ENCODE measurements around the gene SLC39A11.

The SLC39A11 gene

DNA sequence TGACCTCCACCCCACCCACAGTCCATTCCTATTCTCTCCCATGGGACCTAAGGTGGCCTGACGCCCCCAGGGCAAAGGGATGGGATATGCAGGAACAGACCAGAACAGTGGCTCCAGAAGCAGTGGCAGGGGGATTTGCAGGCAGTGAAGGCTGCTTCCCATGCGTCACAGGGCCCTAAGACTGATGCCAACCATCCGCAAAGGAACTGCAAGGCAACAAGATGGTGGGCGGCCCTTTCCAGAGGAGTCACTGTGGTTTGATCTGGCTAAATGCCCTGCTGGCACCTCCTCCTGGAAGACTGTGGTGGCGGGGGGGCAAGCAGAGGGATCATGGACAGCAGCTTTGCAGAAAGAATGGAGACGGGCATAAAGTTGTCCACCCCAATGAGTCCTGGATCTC is 4.4 kb upstream of the SLC39A11 start:
- Mint-ChIP-seq H3K4me3 (no peak overlapping the region), H3K36me3 (peaks cover 6% of the 10 kb centered on the region), H3K27ac (no peak overlapping the region), H3K9me3 (no peaks in the 10 kb centered on the region), H3K4me1 (peaks cover 11% of the 10 kb centered on the region)
- no peak for ATAC-seq
- DNase-seq (ENCODE audit: low spot score in 2 of 2), result no peak

DNA sequence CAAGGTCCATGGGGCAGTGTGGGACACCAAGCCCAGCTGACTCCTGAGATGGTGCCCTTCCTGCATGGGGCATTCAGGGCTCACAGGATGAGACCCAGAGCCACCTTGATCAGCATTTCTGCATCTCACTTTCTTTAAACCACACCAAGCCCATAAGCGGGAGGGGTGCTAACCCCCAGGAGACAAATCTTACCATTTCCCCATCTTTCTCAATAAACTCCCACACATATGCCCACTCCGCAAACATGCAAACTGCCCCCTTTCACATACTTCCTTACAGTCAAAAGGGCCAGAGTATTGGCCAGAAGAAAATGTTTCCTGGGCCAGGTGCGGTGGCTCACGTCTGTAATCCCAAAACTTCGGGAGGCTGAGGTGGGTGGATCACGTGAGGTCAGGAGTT is 3.7 kb upstream of the SLC39A11 start:
- Mint-ChIP-seq H3K36me3 (peaks cover 6% of the 10 kb centered on the region), H3K4me1 (peaks cover 15% of the 10 kb centered on the region), H3K27ac (no peak overlapping the region), H3K4me3 (no peak overlapping the region), H3K9me3 (no peaks in the 10 kb centered on the region)
- DNase-seq (ENCODE audit: low spot score in 2 of 2) (no peak), ATAC-seq (no peak)

DNA sequence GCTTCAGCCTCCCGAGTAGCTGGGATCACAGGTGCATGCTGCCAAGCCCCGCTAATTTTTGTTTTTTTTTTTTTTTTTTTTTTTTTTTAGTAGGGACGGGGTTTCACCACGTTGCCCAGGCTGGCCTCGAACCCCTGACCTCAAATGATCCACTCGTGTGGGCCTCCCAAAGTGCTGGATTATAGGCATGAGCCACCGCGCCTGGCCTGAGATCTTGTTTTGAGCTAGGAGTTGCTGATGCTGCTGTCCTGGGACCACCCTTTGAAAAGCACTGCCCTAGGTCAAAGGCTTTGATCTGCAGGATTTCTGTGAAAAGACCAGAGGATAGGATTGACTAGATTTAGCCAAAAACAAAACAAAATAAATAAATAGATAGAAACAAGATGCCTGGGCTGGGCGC is 798 bp upstream of the SLC39A11 start:
- no peaks in the 10 kb centered on the region for H3K9me3 Mint-ChIP-seq
- ATAC-seq (no peak), DNase-seq (ENCODE audit: low spot score in 2 of 2) (no peak)
- H3K36me3 Mint-ChIP-seq, result peaks cover 6% of the 10 kb centered on the region
- peaks cover 37% of the 10 kb centered on the region for H3K4me1 Mint-ChIP-seq
- no peak overlapping the region for H3K27ac Mint-ChIP-seq
- peak overlapping the region; percentile 99 for H3K4me3 Mint-ChIP-seq

DNA sequence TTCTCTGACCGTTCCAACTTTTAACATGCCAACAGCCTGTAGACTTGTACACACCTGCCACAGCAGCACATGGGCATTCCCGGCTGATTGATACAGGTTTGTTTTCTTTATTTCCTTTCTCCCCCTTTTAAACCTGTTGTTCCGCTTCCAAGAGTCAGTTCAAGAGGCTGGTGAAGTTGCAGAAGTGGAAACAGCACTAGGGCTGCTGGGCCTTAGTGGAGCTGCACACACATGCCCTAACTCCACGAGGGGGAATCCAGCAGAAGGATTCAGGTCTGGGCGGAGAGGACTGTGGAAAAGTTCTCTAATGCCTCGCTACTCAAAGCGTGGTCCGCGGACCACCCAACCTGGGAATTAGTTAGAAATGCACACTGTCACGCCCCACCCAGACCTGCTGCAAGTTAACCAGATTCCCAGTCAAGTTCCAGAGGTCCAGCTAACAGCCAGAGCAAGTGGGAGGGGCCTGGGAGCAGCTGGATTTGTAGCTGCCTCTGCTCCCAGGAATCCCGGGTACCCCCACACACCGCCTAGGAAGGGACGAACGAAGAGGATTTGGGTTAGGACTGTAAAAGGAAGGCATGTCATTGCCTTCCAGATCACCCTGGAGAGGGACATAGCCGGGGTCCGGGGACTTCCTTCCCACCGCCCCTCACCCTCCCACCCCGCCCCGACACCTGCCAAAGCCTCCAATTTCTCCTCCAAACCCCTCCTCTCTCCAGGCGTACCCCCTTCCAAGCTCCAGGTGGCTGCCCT is 542 bp downstream of the SLC39A11 start:
- Mint-ChIP-seq H3K4me1 (peaks cover 49% of the 10 kb centered on the region), H3K4me3 (peak overlapping the region; percentile 99), H3K27ac (peak overlapping the region; percentile 98), H3K9me3 (no peaks in the 10 kb centered on the region), H3K36me3 (peaks cover 6% of the 10 kb centered on the region)
- DNase-seq (ENCODE audit: low spot score in 2 of 2), result no peak
- no peak for ATAC-seq

DNA sequence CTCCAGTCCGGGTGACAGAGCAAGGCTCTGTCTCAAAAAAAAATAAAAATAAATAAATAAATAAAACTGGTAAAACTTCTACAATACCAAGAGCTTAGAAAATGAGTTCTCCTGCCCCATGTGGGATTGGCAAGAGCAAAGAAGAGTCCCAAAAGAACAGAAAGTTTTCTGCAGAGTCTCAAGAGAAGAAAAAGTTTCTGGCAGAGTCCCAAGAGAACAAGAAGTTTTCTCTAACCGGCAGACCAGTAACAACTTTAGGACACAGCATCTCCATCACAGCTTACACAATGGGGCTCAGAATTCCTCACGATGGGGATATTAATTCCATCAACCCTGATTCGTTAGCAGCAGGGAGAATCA is 1.1 kb downstream of the SLC39A11 start:
- no peak overlapping the region for H3K27ac Mint-ChIP-seq
- peak overlapping the region; percentile 99 for H3K4me3 Mint-ChIP-seq
- H3K36me3 Mint-ChIP-seq, result peaks cover 6% of the 10 kb centered on the region
- no peak for ATAC-seq
- H3K4me1 Mint-ChIP-seq, result peaks cover 49% of the 10 kb centered on the region
- no peak for DNase-seq (ENCODE audit: low spot score in 2 of 2)
- H3K9me3 Mint-ChIP-seq, result no peaks in the 10 kb centered on the region

DNA sequence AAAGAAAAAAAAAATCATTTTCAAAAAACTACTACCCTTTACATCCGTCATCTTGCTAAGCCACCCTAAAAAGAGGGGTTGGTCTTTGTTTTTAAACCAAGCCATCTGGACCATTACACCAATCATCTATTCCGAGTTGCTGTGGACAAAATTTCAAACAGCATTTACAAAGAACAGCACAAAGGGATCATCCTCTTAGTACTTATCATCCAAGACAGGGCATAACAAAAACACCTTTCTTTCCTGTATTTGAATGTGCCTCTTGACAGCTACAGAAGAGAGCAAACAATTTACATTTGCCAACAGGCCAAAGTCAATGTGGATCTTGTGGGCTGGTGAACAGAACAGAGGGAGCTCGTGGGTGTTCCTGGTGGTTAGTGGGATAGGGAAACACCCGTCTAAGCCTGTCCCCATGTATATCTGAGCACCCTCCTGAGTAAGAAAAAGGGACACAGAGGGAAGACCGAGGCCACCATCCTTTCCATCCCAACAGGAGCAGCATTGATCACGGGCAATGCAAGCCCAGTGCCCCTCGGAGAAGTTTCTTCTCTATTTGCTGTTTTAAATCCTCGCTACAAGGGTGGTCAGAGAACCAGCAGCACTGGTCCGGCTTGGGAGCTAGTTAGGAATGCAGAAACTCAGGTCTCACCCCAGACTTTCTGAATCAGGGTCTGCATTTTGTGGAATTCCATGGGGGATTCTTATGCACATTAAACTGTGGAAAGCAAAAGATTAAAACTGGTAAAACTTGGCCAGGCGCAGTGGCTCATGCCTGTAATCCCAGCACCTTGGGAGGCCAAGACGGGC is 1.9 kb downstream of the SLC39A11 start:
- Mint-ChIP-seq H3K4me1 (peaks cover 49% of the 10 kb centered on the region), H3K36me3 (peaks cover 6% of the 10 kb centered on the region), H3K4me3 (peak overlapping the region; percentile 32), H3K9me3 (no peaks in the 10 kb centered on the region), H3K27ac (no peak overlapping the region)
- no peak for ATAC-seq
- DNase-seq (ENCODE audit: low spot score in 2 of 2), result no peak

DNA sequence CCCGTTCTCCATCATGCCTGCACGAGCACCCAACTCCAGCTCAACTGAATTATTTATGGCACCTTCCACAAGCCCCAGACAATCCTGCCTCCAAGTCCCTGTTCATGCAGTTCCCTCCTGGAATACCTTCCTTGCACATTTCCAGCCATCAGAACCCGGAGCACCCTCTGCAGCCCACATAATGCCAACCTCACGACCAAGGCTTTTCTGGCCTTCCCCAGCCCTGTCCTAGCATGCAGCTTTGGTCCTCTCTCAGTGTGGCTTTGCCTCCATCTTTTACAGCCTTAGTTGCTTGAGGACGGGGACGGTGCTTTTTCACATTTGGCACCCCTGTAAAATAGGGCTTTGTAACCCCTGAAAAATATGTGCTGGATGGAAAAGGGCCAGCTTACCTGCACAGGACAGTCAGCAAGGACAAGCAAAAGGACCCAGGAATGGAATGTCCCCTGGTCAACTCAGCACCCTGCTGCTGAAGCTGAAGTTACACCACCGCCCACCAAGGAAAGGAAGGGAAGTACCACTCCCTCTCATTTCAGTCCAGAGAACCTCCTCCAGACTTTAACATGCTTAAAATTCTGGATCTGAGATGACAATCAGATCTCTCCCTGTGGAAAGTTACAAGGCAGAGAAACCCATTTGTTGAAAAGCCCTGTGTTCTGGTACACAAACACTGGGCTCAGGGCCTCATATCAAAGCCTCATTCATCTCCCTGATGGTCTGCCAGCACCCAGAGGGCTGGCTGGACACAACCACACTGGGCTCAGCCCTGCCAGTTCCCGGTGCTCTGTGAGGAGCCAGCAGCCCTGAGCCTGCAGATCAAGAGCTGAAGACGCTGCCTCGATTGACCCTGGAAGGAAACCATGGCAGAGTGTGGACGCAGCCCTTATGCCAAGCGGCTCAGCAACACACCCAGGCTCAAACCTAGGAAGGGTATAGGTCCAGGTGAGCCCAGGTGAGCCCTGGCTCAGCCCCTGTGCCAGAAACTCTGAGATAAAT is 2.9 kb downstream of the SLC39A11 start:
- no peak for ATAC-seq
- Mint-ChIP-seq H3K4me3 (no peak overlapping the region), H3K27ac (no peak overlapping the region)

DNA sequence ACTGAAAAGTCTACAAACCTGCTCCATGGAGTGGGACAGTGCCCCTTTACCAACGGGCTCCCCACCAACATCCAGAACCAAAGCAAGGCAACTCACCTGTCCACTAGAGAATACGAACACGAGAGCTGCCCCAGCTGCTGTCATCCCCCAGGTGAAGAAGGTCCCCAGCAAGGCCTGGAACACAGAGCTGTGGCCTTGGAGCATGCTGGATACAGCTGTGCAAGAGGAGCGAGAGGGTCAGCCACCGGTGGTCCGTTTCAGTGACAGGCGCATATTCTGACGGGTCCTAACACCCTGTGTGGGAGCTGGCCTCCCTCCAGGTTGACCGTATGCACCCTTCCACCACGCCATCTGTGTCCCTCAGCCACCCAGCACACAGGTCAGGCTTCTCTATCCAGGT is 3.9 kb downstream of the SLC39A11 start:
- Mint-ChIP-seq H3K36me3 (peaks cover 17% of the 10 kb centered on the region), H3K27ac (no peak overlapping the region), H3K4me1 (peaks cover 49% of the 10 kb centered on the region), H3K9me3 (no peaks in the 10 kb centered on the region), H3K4me3 (no peak overlapping the region)
- ATAC-seq, result no peak
- DNase-seq (ENCODE audit: low spot score in 2 of 2), result no peak

More for the DNA sequence above, 2.9 kb downstream of the SLC39A11 start:
- Mint-ChIP-seq H3K36me3 (peaks cover 6% of the 10 kb centered on the region), H3K4me1 (peaks cover 49% of the 10 kb centered on the region), H3K9me3 (no peaks in the 10 kb centered on the region)
- DNase-seq (ENCODE audit: low spot score in 2 of 2), result no peak

DNA sequence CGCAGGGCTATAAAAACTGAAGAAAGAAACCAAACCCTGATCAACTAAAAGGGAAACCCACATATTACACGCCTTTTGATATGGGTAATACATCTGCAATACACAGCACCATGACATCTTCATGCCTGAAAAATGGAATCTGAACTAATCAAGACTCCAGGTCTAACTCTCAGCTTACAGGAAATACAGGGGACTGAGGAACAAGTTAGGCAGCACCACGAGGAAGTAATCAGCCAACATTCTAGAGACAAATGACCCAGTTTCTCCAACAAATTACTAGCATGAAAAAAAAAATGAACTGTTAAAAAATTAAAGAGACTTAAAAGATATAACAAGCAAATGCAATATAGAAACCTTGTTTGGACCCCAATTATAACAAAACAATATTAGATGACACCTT is 9.1 kb downstream of the SLC39A11 start:
- Mint-ChIP-seq H3K27ac (no peak overlapping the region), H3K9me3 (peaks cover 2% of the 10 kb centered on the region), H3K4me3 (no peak overlapping the region), H3K36me3 (peaks cover 29% of the 10 kb centered on the region), H3K4me1 (peaks cover 25% of the 10 kb centered on the region)
- DNase-seq (ENCODE audit: low spot score in 2 of 2) (no peak), ATAC-seq (no peak)

DNA sequence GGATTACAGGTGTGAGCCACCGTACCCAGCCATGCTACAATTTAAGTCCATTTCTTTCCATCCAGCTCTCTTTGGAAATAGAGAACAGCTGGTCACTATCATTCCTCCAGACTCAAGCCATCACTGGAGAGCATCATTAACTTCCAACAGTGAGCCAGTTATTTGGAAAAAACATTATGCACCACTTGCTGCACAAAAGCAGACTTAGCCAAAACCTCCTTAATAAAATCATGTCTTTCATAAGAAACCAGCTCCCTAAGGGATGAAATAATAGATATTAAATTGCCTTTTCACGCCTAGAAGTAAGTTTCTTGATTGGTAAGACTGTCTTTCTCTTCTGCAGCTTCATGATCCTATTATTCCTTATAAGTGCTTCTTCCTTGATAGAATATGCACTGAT is 17.9 kb downstream of the SLC39A11 start:
- Mint-ChIP-seq H3K4me1 (peaks cover 6% of the 10 kb centered on the region), H3K9me3 (no peaks in the 10 kb centered on the region), H3K27ac (no peak overlapping the region), H3K4me3 (no peak overlapping the region), H3K36me3 (peaks cover 11% of the 10 kb centered on the region)
- ATAC-seq, result no peak
- no peak for DNase-seq (ENCODE audit: low spot score in 2 of 2)

DNA sequence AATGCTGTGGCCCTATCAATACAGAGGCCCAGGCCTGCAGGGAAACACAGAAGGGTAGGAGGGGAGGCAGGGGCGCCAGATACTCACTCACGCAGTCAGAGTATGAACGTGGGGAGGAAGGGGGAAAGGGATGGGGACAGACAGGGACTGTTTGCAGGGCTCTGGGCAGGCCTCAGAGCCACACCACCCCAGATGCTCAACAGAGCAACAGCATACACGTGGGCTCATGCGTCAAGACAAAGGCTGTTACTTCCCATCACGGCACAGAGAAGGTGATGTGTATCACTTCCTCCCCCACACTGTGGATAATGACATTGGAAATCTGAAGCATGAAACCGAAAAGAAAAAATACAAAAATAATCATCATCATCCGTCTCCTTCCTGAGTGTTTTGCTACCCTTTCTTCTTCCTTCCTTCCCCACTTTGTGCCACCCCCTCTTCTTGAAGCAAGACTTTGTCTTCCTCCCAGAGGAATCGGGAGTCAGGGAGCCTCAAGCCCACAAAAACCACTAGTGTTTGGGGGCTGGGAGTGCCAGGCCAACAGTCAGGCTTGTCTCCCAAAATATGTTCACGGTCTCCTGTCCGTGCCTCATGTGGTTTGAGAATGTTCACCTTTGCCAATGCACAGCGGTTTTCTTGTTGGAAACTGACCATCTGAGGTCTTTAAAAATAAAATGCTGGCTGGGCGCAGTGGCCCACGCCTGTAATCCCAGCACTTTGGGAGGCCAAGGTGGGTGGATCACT is 20.1 kb downstream of the SLC39A11 start:
- Mint-ChIP-seq H3K27ac (no peak overlapping the region), H3K4me1 (peaks cover 12% of the 10 kb centered on the region), H3K4me3 (no peak overlapping the region), H3K9me3 (no peaks in the 10 kb centered on the region), H3K36me3 (no peaks in the 10 kb centered on the region)
- DNase-seq (ENCODE audit: low spot score in 2 of 2), result no peak
- no peak for ATAC-seq

DNA sequence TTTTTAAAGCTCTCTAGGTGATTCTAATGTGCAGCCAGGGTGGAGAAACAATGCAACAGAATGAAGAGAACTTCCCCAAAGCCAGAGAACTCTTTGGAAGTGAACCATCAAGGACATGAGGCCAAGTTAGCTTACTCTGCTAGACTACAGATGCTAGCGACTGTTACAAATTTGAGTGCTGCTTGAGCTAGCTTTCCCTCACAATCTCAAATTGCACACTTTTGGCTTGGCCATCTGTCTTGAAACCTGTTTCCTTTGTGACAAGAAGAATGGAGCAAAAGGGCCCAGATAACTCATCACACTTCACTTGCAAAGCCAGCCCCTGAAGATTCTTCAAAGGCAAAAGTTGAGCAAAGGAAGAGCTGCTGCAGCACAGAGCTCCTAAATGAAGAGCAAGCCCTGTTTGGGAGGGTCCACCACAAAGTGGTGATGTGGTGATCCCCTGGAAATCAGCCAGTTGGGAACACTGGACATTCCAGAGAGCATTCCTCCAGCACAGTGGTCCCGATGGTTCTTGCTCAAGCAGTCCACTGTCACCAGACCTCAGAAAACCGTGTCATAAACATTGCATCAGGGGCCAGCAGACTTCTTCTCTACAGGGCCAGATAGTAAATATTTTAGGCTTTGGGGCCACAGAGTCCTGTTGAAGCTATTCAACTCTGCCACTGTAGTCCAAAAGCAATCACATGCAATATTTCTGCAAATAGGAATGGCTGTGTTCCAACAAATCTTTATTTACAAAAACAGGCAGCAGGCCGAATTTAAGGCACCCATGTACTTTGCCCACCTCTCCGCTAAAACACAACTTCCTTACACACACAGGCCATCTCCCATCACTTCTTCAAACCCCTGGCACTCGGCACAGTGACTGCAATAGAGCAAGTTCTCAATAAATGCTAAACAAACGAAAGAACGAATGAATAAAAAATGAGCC is 21.2 kb downstream of the SLC39A11 start:
- H3K4me1 Mint-ChIP-seq, result peaks cover 12% of the 10 kb centered on the region
- no peak for ATAC-seq
- DNase-seq (ENCODE audit: low spot score in 2 of 2), result no peak
- H3K9me3 Mint-ChIP-seq, result no peaks in the 10 kb centered on the region
- H3K36me3 Mint-ChIP-seq, result no peaks in the 10 kb centered on the region
- no peak overlapping the region for H3K4me3 Mint-ChIP-seq
- H3K27ac Mint-ChIP-seq, result no peak overlapping the region

DNA sequence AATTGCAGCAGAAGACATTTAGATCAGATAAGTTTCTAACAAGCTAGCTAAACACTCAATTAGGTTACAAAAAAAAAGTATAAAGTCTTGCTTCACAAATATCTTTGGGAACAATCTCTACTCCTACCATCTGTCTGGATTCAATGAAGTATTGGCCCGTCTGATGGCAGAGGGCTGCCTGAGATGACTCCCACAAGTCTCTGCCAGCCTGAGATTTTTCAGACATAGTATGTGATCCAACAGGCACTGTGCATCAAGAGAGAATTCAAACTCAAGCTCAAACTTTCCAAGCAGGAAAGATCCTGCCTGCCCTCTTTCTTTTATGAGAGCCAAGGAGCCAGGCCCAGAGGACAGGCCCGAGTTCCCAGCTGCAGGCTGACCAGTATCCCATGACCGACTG is 22.6 kb downstream of the SLC39A11 start:
- Mint-ChIP-seq H3K9me3 (no peaks in the 10 kb centered on the region), H3K4me3 (no peak overlapping the region), H3K36me3 (no peaks in the 10 kb centered on the region), H3K4me1 (peaks cover 12% of the 10 kb centered on the region), H3K27ac (no peak overlapping the region)
- DNase-seq (ENCODE audit: low spot score in 2 of 2) (no peak), ATAC-seq (no peak)
